ENCODE data around the gene SLC23A1.

DNA sequence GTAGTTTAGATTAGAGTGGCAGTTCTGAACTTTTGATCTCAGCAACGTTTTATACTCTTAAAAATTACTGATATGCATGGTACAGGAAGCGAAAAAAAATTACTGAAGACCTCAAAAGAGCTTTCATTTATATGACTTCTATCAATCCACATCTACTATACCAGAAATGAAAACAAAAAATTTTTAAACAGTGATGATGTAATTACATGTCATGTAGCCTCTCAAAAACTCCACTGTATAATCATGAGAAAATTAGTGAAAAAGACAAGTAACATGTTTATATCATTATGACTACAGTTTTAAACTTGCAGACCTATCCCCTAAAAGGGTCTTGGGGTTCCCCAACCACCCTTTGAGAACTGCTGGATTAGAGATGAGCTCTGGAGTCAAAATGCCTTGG lies 46.9 kb upstream of the SLC23A1 start:
- no peak for TF ChIP-seq POLR2A (IDR thresholded peaks at IDR 0.05)
- TF ChIP-seq, protein P1, sequence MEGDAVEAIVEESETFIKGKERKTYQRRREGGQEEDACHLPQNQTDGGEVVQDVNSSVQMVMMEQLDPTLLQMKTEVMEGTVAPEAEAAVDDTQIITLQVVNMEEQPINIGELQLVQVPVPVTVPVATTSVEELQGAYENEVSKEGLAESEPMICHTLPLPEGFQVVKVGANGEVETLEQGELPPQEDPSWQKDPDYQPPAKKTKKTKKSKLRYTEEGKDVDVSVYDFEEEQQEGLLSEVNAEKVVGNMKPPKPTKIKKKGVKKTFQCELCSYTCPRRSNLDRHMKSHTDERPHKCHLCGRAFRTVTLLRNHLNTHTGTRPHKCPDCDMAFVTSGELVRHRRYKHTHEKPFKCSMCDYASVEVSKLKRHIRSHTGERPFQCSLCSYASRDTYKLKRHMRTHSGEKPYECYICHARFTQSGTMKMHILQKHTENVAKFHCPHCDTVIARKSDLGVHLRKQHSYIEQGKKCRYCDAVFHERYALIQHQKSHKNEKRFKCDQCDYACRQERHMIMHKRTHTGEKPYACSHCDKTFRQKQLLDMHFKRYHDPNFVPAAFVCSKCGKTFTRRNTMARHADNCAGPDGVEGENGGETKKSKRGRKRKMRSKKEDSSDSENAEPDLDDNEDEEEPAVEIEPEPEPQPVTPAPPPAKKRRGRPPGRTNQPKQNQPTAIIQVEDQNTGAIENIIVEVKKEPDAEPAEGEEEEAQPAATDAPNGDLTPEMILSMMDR (IDR thresholded peaks at IDR 0.05): no peak

All from uterus (tissue), 2 donors.